ENCODE results near the gene SCGB1D1. TPM values are rescaled to one million over a fixed set of nuclear protein-coding genes. Genes with fewer than 3 reads are reported as not detected.
"Not testable (repeated sequence)": the region's sequence is repeated elsewhere in the genome, so short reads cannot be mapped to it uniquely, and the experiment has no call there.

SCGB1D1 gene
- total and polyA plus RNA-seq, 2 experiments from 2014 or later = not detected

- H3K9me2 ChIP-seq (ENCODE audit: insufficient read depth) = no peaks in the 10 kb centered on the region
- no peak overlapping the region for H3K27ac ChIP-seq
- H3K27me3 ChIP-seq (replicated peaks; ENCODE audit: insufficient read depth) = peaks cover 21% of the 10 kb centered on the region
- DNase-seq = no peak
- H4K20me1 ChIP-seq (ENCODE audit: insufficient read depth) = no peaks in the 10 kb centered on the region
- H3K4me1 ChIP-seq (ENCODE audit: insufficient read depth) = no peaks in the 10 kb centered on the region
- no peak overlapping the region for H3K4me3 ChIP-seq
- WGBS, 2 experiments (ENCODE audit: low coverage in 1 of 2, low lambda C conversion rate in 2 of 2, missing lambda C conversion rate in 2 of 2) = 28% methylated on average over 7 of the region's 7 CpGs
- H3K4me2 ChIP-seq (ENCODE audit: unreplicated experiment) = no peak overlapping the region
- H3F3A ChIP-seq (ENCODE audit: insufficient read depth) = no peaks in the 10 kb centered on the region
- no peak overlapping the region for H2AFZ ChIP-seq
- no peak overlapping the region for H3K9ac ChIP-seq
- in situ Hi-C loops (cut with MboI) = no loop called here
- no peaks in the 10 kb centered on the region for H3K9me3 ChIP-seq (ENCODE audit: low read depth)
- no peaks in the 10 kb centered on the region for H3K79me2 ChIP-seq (ENCODE audit: insufficient read depth)
- no peaks in the 10 kb centered on the region for H3K36me3 ChIP-seq (ENCODE audit: low read depth)
- TF ChIP-seq EZH2 (IDR thresholded peaks at IDR 0.05; ENCODE audit: insufficient read depth, poor library complexity, severe bottlenecking) (no peak), EZH2phosphoT487 (IDR thresholded peaks at IDR 0.05; ENCODE audit: insufficient read depth, low read depth) (no peak)
Measured at GRCh38 chr11:62195945-62196344, 5.9 kb downstream of the SCGB1D1 start.

- H3K4me3 ChIP-seq; DNase-seq; H3K79me2 ChIP-seq (ENCODE audit: insufficient read depth); H4K20me1 ChIP-seq (ENCODE audit: insufficient read depth); H2AFZ ChIP-seq; H3K4me1 ChIP-seq (ENCODE audit: insufficient read depth); H3K27ac ChIP-seq; H3K9me2 ChIP-seq (ENCODE audit: insufficient read depth); H3K4me2 ChIP-seq (ENCODE audit: unreplicated experiment); H3K36me3 ChIP-seq (ENCODE audit: low read depth); H3K9me3 ChIP-seq (ENCODE audit: low read depth); H3F3A ChIP-seq (ENCODE audit: insufficient read depth); H3K9ac ChIP-seq; in situ Hi-C loops (cut with MboI): not testable (repeated sequence)
- H3K27me3 ChIP-seq (replicated peaks; ENCODE audit: insufficient read depth) = peaks cover 14% of the 10 kb centered on the region
- 44 to 60% methylated on average over 2 of the region's 2 CpGs for whole genome bisulfite sequencing, 2 experiments (ENCODE audit: low coverage in 1 of 2, low lambda C conversion rate in 2 of 2, missing lambda C conversion rate in 2 of 2)
Measured at GRCh38 chr11:62197400-62197799, 7.4 kb downstream of the SCGB1D1 start.

GRCh38 chr11:62201376-62201775 lies 11.4 kb downstream of the SCGB1D1 start:
- Histone ChIP-seq H3K9me2 (ENCODE audit: insufficient read depth) (no peaks in the 10 kb centered on the region), H3F3A (ENCODE audit: insufficient read depth) (no peaks in the 10 kb centered on the region), H3K4me3 (no peak overlapping the region), H3K27ac (no peak overlapping the region), H3K4me1 (ENCODE audit: insufficient read depth) (no peaks in the 10 kb centered on the region), H2AFZ (no peak overlapping the region), H3K79me2 (ENCODE audit: insufficient read depth) (no peaks in the 10 kb centered on the region), H3K27me3 (replicated peaks; ENCODE audit: insufficient read depth) (peaks cover 26% of the 10 kb centered on the region), H3K36me3 (ENCODE audit: low read depth) (no peaks in the 10 kb centered on the region), H3K9ac (no peak overlapping the region), H3K9me3 (ENCODE audit: low read depth) (no peaks in the 10 kb centered on the region), H4K20me1 (ENCODE audit: insufficient read depth) (no peaks in the 10 kb centered on the region), H3K4me2 (ENCODE audit: unreplicated experiment) (no peak overlapping the region)
- 41 to 50% methylated on average over 2 of the region's 2 CpGs for WGBS, 2 experiments (ENCODE audit: low coverage in 1 of 2, low lambda C conversion rate in 2 of 2, missing lambda C conversion rate in 2 of 2)
- no peak for TF ChIP-seq EZH2 (IDR thresholded peaks at IDR 0.05; ENCODE audit: insufficient read depth, poor library complexity, severe bottlenecking)
- TF ChIP-seq EZH2phosphoT487 (IDR thresholded peaks at IDR 0.05; ENCODE audit: insufficient read depth, low read depth) = no peak
- DNase-seq = no peak
- in situ Hi-C loops (cut with MboI) = no loop called here

- H3K9me3 ChIP-seq (ENCODE audit: low read depth) = no peaks in the 10 kb centered on the region
- no peak overlapping the region for H3K27ac ChIP-seq
- peaks cover 26% of the 10 kb centered on the region for H3K27me3 ChIP-seq (replicated peaks; ENCODE audit: insufficient read depth)
- in situ Hi-C loops (cut with MboI) = no loop called here
- H3K4me1 ChIP-seq (ENCODE audit: insufficient read depth) = no peaks in the 10 kb centered on the region
- H3K9ac ChIP-seq = no peak overlapping the region
- 50 to 56% methylated on average over 6 of the region's 6 CpGs for WGBS, 2 experiments (ENCODE audit: low coverage in 1 of 2, low lambda C conversion rate in 2 of 2, missing lambda C conversion rate in 2 of 2)
- no peak overlapping the region for H3K4me2 ChIP-seq (ENCODE audit: unreplicated experiment)
- H4K20me1 ChIP-seq (ENCODE audit: insufficient read depth) = no peaks in the 10 kb centered on the region
- H2AFZ ChIP-seq = no peak overlapping the region
- no peak overlapping the region for H3K4me3 ChIP-seq
- H3F3A ChIP-seq (ENCODE audit: insufficient read depth) = no peaks in the 10 kb centered on the region
- no peaks in the 10 kb centered on the region for H3K79me2 ChIP-seq (ENCODE audit: insufficient read depth)
- DNase-seq = no peak
- no peak for TF ChIP-seq EZH2 (IDR thresholded peaks at IDR 0.05; ENCODE audit: insufficient read depth, poor library complexity, severe bottlenecking)
- TF ChIP-seq EZH2phosphoT487 (IDR thresholded peaks at IDR 0.05; ENCODE audit: insufficient read depth, low read depth) = no peak
- no peaks in the 10 kb centered on the region for H3K36me3 ChIP-seq (ENCODE audit: low read depth)
- H3K9me2 ChIP-seq (ENCODE audit: insufficient read depth) = no peaks in the 10 kb centered on the region
Measured at GRCh38 chr11:62202910-62203309, 12.9 kb downstream of the SCGB1D1 start.

- Histone ChIP-seq H3K4me2 (ENCODE audit: unreplicated experiment) (no peak overlapping the region), H4K20me1 (ENCODE audit: insufficient read depth) (no peaks in the 10 kb centered on the region)
- WGBS, 2 experiments (ENCODE audit: low coverage in 1 of 2, low lambda C conversion rate in 2 of 2, missing lambda C conversion rate in 2 of 2) = 21 to 24% methylated on average over 5 of the region's 5 CpGs
Measured at GRCh38 chr11:62204430-62204829, 14.4 kb downstream of the SCGB1D1 start.

More at GRCh38 chr11:62204430-62204829, 14.4 kb downstream of the SCGB1D1 start:
- Histone ChIP-seq H3K79me2 (ENCODE audit: insufficient read depth) (no peaks in the 10 kb centered on the region), H3K9me3 (ENCODE audit: low read depth) (no peaks in the 10 kb centered on the region), H3K9me2 (ENCODE audit: insufficient read depth) (no peaks in the 10 kb centered on the region), H3K36me3 (ENCODE audit: low read depth) (no peaks in the 10 kb centered on the region), H3K27ac (no peak overlapping the region), H3K4me3 (no peak overlapping the region), H3F3A (ENCODE audit: insufficient read depth) (no peaks in the 10 kb centered on the region), H3K4me1 (ENCODE audit: insufficient read depth) (no peaks in the 10 kb centered on the region), H3K27me3 (replicated peaks; ENCODE audit: insufficient read depth) (peaks cover 23% of the 10 kb centered on the region), H2AFZ (no peak overlapping the region), H3K9ac (no peak overlapping the region)
- peak; percentile 6 for DNase-seq
- TF ChIP-seq EZH2phosphoT487 (IDR thresholded peaks at IDR 0.05; ENCODE audit: insufficient read depth, low read depth) (no peak), EZH2 (IDR thresholded peaks at IDR 0.05; ENCODE audit: insufficient read depth, poor library complexity, severe bottlenecking) (no peak)
- in situ Hi-C loops (cut with MboI) = no loop called here
